Adipocyte (in vitro differentiated cells): ENCODE data around the gene GDPGP1.

Experiments
- DNase-seq: peaks from one replicate; pipeline ENCODE4 v3.0.0-alpha.2; 2015; ENCODE audit warnings: low read depth
- H3K27me3 ChIP-seq: replicated peaks from 2 replicates; pipeline ENCODE4 v1.7.0; 2013; ENCODE audit warnings: mild to moderate bottlenecking, low read length, moderate library complexity; ENCODE audit not compliant: control insufficient read depth, insufficient read depth
- H3K36me3 ChIP-seq: 2 replicates; pipeline ENCODE4 v1.7.0; 2013; ENCODE audit warnings: low read length, mild to moderate bottlenecking, moderate library complexity; ENCODE audit not compliant: control insufficient read depth, insufficient read depth, severe bottlenecking
- H3K4me1 ChIP-seq: 2 replicates; pipeline ENCODE4 v1.7.0; 2013; ENCODE audit warnings: mild to moderate bottlenecking, low read length, moderate library complexity; ENCODE audit not compliant: control insufficient read depth, insufficient read depth
- H3K4me3 ChIP-seq: 2 replicates; pipeline ENCODE4 v1.7.0; 2013; ENCODE audit warnings: mild to moderate bottlenecking, low read length, moderate library complexity
- H3K9ac ChIP-seq: 2 replicates; pipeline ENCODE4 v1.7.0; 2013; ENCODE audit warnings: mild to moderate bottlenecking, low read length, moderate library complexity
- H3K9me3 ChIP-seq: 2 replicates; pipeline ENCODE4 v1.7.0; 2013; ENCODE audit warnings: mild to moderate bottlenecking, low read length, moderate library complexity; ENCODE audit not compliant: control insufficient read depth

The GDPGP1 gene

GRCh38 chr15:90217671-90218394, 16.2 kb upstream of the GDPGP1 start:
- H3K36me3 ChIP-seq, result peaks cover 10% of the 10 kb centered on the region
- H3K4me3 ChIP-seq, result no peak overlapping the region
- H3K27me3 ChIP-seq, result no peaks in the 10 kb centered on the region
- DNase-seq, result no peak
- no peak overlapping the region for H3K9ac ChIP-seq
- peaks cover 11% of the 10 kb centered on the region for H3K4me1 ChIP-seq
- H3K9me3 ChIP-seq, result no peaks in the 10 kb centered on the region

DNA sequence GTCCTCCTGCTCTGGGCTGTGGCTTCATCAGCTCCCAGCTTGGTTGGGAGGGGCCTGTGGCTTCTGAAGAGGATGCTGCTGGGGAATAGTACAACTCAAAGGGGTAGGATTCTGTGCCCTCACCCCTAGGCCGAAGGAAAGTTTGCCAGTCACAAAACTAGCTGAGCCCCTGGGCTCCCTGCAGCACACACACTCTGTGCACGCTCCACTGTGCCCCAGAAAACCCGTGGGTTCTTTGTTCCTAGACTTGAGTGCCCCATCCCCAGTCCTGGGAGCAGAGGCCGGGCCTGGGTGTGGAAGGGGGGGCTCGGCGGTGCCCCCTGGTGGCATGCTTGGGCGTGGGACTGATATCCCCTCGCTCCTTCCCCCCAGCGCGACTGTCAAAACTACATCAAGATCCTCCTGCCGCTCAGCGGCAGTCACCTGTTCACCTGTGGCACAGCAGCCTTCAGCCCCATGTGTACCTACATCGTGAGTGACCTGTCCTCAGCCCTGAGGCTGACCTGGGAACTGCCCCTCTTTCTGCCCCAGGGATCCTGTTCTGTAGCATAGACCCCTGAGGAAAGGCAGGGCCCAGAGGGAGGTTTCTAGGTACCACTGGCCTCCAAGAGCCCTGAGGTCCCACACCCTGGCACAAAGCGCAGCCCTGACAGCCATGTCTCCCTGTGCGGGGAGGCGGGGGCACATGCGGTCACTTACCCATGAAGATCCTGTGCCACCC, 14.4 kb upstream of the GDPGP1 start:
- H3K4me3 ChIP-seq, result no peak overlapping the region
- peaks cover 25% of the 10 kb centered on the region for H3K36me3 ChIP-seq
- no peaks in the 10 kb centered on the region for H3K27me3 ChIP-seq
- H3K4me1 ChIP-seq, result peaks cover 11% of the 10 kb centered on the region
- peak; percentile 60 for DNase-seq
- no peaks in the 10 kb centered on the region for H3K9me3 ChIP-seq
- no peak overlapping the region for H3K9ac ChIP-seq

DNA sequence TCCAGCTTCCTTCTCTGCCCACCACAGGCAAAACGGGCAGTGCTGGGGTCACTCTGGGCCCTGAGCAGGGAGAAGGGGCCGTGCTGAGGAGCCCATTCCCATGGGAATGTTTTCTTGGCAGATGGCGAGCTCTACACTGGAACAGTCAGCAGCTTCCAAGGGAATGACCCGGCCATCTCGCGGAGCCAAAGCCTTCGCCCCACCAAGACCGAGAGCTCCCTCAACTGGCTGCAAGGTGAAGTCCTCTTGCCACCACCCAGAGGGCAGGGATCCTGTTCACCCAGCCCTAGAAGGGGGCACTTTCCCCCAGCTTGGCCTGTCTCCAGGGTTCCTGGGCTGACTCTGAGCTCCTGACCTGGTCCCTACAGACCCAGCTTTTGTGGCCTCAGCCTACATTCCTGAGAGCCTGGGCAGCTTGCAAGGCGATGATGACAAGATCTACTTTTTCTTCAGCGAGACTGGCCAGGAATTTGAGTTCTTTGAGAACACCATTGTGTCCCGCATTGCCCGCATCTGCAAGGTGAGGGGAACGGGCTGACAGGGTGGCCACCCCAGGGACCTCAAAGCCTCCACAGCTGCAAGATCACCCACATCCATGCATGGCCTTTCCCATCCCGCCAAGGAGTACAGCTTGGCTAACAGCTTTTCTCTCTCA, 12.6 kb upstream of the GDPGP1 start:
- peak; percentile 79 for DNase-seq
- Histone ChIP-seq H3K4me1 (peaks cover 11% of the 10 kb centered on the region), H3K4me3 (no peak overlapping the region), H3K27me3 (no peaks in the 10 kb centered on the region), H3K36me3 (peaks cover 39% of the 10 kb centered on the region), H3K9me3 (no peaks in the 10 kb centered on the region), H3K9ac (peak overlapping the region; percentile 35)

GRCh38 chr15:90222547-90222946, 11.5 kb upstream of the GDPGP1 start:
- no peak for DNase-seq
- H3K9me3 ChIP-seq, result no peaks in the 10 kb centered on the region
- no peak overlapping the region for H3K4me3 ChIP-seq

GRCh38 chr15:90223441-90224165, 10.4 kb upstream of the GDPGP1 start:
- Histone ChIP-seq H3K36me3 (peaks cover 42% of the 10 kb centered on the region), H3K4me1 (peaks cover 11% of the 10 kb centered on the region), H3K4me3 (no peak overlapping the region), H3K9ac (no peak overlapping the region), H3K27me3 (no peaks in the 10 kb centered on the region), H3K9me3 (no peaks in the 10 kb centered on the region)
- no peak for DNase-seq

More at GRCh38 chr15:90222547-90222946, 11.5 kb upstream of the GDPGP1 start:
- Histone ChIP-seq H3K4me1 (peaks cover 11% of the 10 kb centered on the region), H3K36me3 (peaks cover 38% of the 10 kb centered on the region), H3K9ac (no peak overlapping the region), H3K27me3 (no peaks in the 10 kb centered on the region)

DNA sequence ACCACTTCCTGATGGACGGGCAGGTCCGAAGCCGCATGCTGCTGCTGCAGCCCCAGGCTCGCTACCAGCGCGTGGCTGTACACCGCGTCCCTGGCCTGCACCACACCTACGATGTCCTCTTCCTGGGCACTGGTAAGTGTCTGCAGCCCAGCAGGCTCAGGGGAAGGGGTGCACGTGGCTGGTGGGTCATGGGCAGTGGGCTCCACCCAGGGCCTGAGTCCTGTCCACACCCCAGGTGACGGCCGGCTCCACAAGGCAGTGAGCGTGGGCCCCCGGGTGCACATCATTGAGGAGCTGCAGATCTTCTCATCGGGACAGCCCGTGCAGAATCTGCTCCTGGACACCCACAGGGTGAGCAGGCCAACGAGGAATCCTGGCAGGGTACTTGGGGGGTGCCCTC, 9.0 kb upstream of the GDPGP1 start:
- H3K9ac ChIP-seq, result no peak overlapping the region
- no peaks in the 10 kb centered on the region for H3K9me3 ChIP-seq
- H3K4me1 ChIP-seq, result peaks cover 15% of the 10 kb centered on the region
- no peaks in the 10 kb centered on the region for H3K27me3 ChIP-seq
- no peak overlapping the region for H3K4me3 ChIP-seq
- DNase-seq, result no peak
- H3K36me3 ChIP-seq, result peaks cover 56% of the 10 kb centered on the region

- peaks cover 62% of the 10 kb centered on the region for H3K36me3 ChIP-seq
These were observed 8.3 kb upstream of the GDPGP1 start for GRCh38 chr15:90225504-90226234.

DNA sequence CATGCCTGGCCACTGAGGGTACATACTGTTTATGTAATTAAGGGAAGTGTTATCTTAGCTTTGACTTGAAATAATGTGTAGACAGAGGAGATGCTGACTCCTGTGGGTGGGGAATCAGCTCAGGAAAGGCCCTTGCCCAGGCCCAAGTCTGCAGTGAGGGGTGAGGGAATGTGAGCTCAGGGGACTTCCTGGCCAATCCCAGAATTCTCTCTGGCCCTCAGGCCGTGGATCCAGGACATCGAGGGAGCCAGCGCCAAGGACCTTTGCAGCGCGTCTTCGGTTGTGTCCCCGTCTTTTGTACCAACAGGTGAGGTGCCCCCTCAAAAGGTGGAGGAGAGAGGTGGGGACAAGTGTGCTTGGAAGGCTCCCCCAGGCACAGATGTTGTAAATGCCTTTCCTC, 6.7 kb upstream of the GDPGP1 start:
- no peak overlapping the region for H3K9ac ChIP-seq
- peaks cover 25% of the 10 kb centered on the region for H3K4me1 ChIP-seq
- H3K9me3 ChIP-seq, result no peaks in the 10 kb centered on the region
- H3K27me3 ChIP-seq, result no peaks in the 10 kb centered on the region
- peaks cover 71% of the 10 kb centered on the region for H3K36me3 ChIP-seq
- DNase-seq, result no peak
- H3K4me3 ChIP-seq, result no peak overlapping the region

More at GRCh38 chr15:90225504-90226234, 8.3 kb upstream of the GDPGP1 start:
- Histone ChIP-seq H3K9me3 (no peaks in the 10 kb centered on the region), H3K4me3 (no peak overlapping the region), H3K4me1 (peaks cover 19% of the 10 kb centered on the region), H3K27me3 (no peaks in the 10 kb centered on the region), H3K9ac (no peak overlapping the region)
- no peak for DNase-seq

- Histone ChIP-seq H3K27me3 (no peaks in the 10 kb centered on the region), H3K36me3 (peaks cover 71% of the 10 kb centered on the region), H3K4me3 (no peak overlapping the region), H3K4me1 (peaks cover 32% of the 10 kb centered on the region), H3K9me3 (no peaks in the 10 kb centered on the region), H3K9ac (no peak overlapping the region)
- no peak for DNase-seq
These were observed 5.9 kb upstream of the GDPGP1 start for GRCh38 chr15:90227816-90228772.

DNA sequence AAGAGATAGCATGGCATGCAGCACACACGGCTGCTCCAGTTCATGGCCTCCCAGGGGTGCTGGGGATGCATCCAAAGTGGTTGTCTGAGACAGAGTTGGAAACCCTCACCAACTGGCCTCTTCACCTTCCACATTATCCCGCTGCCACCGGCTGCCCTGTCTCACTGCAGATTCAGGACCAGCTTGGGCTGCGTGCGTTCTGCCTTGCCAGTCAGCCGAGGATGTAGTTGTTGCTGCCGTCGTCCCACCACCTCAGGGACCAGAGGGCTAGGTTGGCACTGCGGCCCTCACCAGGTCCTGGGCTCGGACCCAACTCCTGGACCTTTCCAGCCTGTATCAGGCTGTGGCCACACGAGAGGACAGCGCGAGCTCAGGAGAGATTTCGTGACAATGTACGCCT, 5.0 kb upstream of the GDPGP1 start:
- peaks cover 62% of the 10 kb centered on the region for H3K36me3 ChIP-seq
- H3K4me3 ChIP-seq, result no peak overlapping the region
- H3K27me3 ChIP-seq, result no peaks in the 10 kb centered on the region
- no peaks in the 10 kb centered on the region for H3K9me3 ChIP-seq
- no peak for DNase-seq
- peaks cover 32% of the 10 kb centered on the region for H3K4me1 ChIP-seq
- no peak overlapping the region for H3K9ac ChIP-seq
